HCT116 (cell line): ENCODE measurements around the gene CFDP1. TPM values are rescaled to one million over a fixed set of nuclear protein-coding genes. Genes with fewer than 3 reads are reported as not detected.

Experiments
- ATAC-seq: fragments of 200-7000 bp; cut with Tn5 transposase; 2 replicates; pipeline ENCODE4 v1.9.1; 2020; ENCODE audit warnings: mild to moderate bottlenecking, moderate library complexity
- BruUV-seq: library from RNA; stranded (reverse); fragments of 400-500 nt; replicated peaks from 2 replicates; lab custom pipeline; 2021; lab: Mats Ljungman, UMichigan
- CTCF ChIA-PET: fragments of 300-600 bp; sonication (Branson Sonifier 250); formaldehyde crosslinking; loops from one replicate; lab custom pipeline; 2021; ENCODE audit warnings: antibody characterized with exemption; lab: Charles Lee
- POLR2A ChIA-PET: fragments of 300-600, 350-600 bp; sonication (Branson Sonifier 250); formaldehyde crosslinking; loops from one replicate; lab custom pipeline; 2021; ENCODE audit warnings: antibody characterized with exemption; lab: Charles Lee
- RAD21 ChIA-PET, 2 experiments: fragments of 300-600 bp; sonication (Branson Sonifier 250); formaldehyde crosslinking; loops; one replicate each; lab custom pipeline; 2023; ENCODE audit warnings: low total read pairs in 2 of 2; ENCODE audit not compliant: uncharacterized antibody in 2 of 2, unreplicated experiment in 2 of 2, low non-redundant PET in 1 of 2; lab: Charles Lee
- DNase-seq: peaks from one replicate; pipeline ENCODE4 v3.0.0-alpha.2; 2010; ENCODE audit warnings: low read depth, low spot score
- H2AFZ ChIP-seq: fragments of 200-600 bp; shearing (Covaris generic), sonication (generic); 2 replicates; pipeline ENCODE4 v1.6.1; 2017; ENCODE audit warnings: low read depth, mixed run types, mixed read lengths, antibody characterized with exemption, low read length; ENCODE audit not compliant: poor library complexity, severe bottlenecking
- H3K27ac ChIP-seq: 2 replicates; pipeline ENCODE4 v1.5.1; 2012; ENCODE audit warnings: low read depth, low read length
- H3K27me3 ChIP-seq: fragments of 200-600 bp; sonication (generic); 2 replicates; pipeline ENCODE4 v1.6.1; 2016; ENCODE audit warnings: mixed run types, low read length, mixed read lengths; ENCODE audit not compliant: insufficient read depth
- H3K36me3 ChIP-seq, 2 experiments: fragments of 200-500 bp in 1 of 2; fragments of 200-600 bp in 1 of 2; sonication (Bioruptor generic) in 1 of 2; sonication (generic) in 1 of 2; 2 replicates each; pipeline versions ENCODE4 v1.5.1 to v1.6.1; 2014 to 2016; ENCODE audit warnings: low read length in 2 of 2, inconsistent platforms in 1 of 2, mixed read lengths in 1 of 2, mixed run types in 1 of 2; ENCODE audit not compliant: insufficient read depth in 2 of 2, control insufficient read depth in 1 of 2
- H3K4me1 ChIP-seq, 2 experiments: fragments of 200-600 bp in 1 of 2; sonication (generic) in 1 of 2; 2 replicates each; pipeline versions ENCODE4 v1.5.1 to v1.6.1; 2012 to 2017; ENCODE audit warnings: low read length in 2 of 2, inconsistent platforms in 1 of 2, mild to moderate bottlenecking in 1 of 2, mixed read lengths in 1 of 2, mixed run types in 1 of 2, moderate library complexity in 1 of 2; ENCODE audit not compliant: insufficient read depth in 2 of 2, control insufficient read depth in 1 of 2
- H3K4me2 ChIP-seq: fragments of 200-600 bp; sonication (generic); 2 replicates; pipeline ENCODE4 v1.6.1; 2017; ENCODE audit warnings: mixed run types, low read length, mixed read lengths
- H3K4me3 ChIP-seq, 2 experiments: fragments of 200-600 bp in 1 of 2; sonication (generic) in 1 of 2; replicated peaks in 1 of 2; 2 replicates each; pipeline ENCODE4 v1.5.1; 2011 to 2016; ENCODE audit warnings: low read length in 2 of 2, control low read depth in 1 of 2, low read depth in 1 of 2, mild to moderate bottlenecking in 1 of 2, mixed read lengths in 1 of 2, mixed run types in 1 of 2
- H3K79me2 ChIP-seq: fragments of 200-600 bp; sonication (generic); 2 replicates; pipeline ENCODE4 v1.6.1; 2017; ENCODE audit warnings: mild to moderate bottlenecking, mixed run types, low read length, moderate library complexity, mixed read lengths; ENCODE audit not compliant: insufficient read depth
- H3K9ac ChIP-seq: fragments of 200-600 bp; sonication (generic); 2 replicates; pipeline ENCODE4 v1.6.1; 2016; ENCODE audit warnings: low read length, mixed read lengths
- H3K9me2 ChIP-seq: fragments of 200-600 bp; sonication (generic), shearing (Covaris generic); 2 replicates; pipeline ENCODE4 v1.6.1; 2017; ENCODE audit warnings: mixed run types, mild to moderate bottlenecking, moderate library complexity; ENCODE audit not compliant: insufficient read depth
- H3K9me3 ChIP-seq, 2 experiments: fragments of 200-500 bp in 1 of 2; fragments of 200-600 bp in 1 of 2; sonication (Bioruptor generic) in 1 of 2; sonication (generic) in 1 of 2; 2 replicates each; pipeline ENCODE4 v1.6.1; 2014 to 2017; ENCODE audit warnings: low read length in 2 of 2, mixed read lengths in 2 of 2, inconsistent platforms in 1 of 2, low read depth in 1 of 2, mild to moderate bottlenecking in 1 of 2, mixed run types in 1 of 2, moderate library complexity in 1 of 2; ENCODE audit not compliant: control insufficient read depth in 1 of 2, insufficient read depth in 1 of 2
- H4K20me1 ChIP-seq: fragments of 200-600 bp; sonication (generic), shearing (Covaris generic); 2 replicates; pipeline ENCODE4 v1.6.1; 2017; ENCODE audit warnings: mixed run types, mild to moderate bottlenecking, moderate library complexity; ENCODE audit not compliant: insufficient read depth
- CBX3 ChIP-seq: IDR thresholded peaks from 2 replicates; pipeline ENCODE4 v1.6.1; 2012; ENCODE audit warnings: low read depth
- EGR1 ChIP-seq: IDR thresholded peaks from 2 replicates; pipeline ENCODE4 v1.6.1; 2012; ENCODE audit warnings: low read depth
- JUND ChIP-seq: IDR thresholded peaks from 2 replicates; pipeline ENCODE4 v1.6.1; 2012
- RAD21 ChIP-seq: IDR thresholded peaks from 2 replicates; pipeline ENCODE4 v1.6.1; 2012; ENCODE audit warnings: low read depth, mild to moderate bottlenecking
- SRF ChIP-seq: IDR thresholded peaks from 2 replicates; pipeline ENCODE4 v1.6.1; 2012; ENCODE audit warnings: low read depth
- TCF7L2 ChIP-seq: IDR thresholded peaks from 2 replicates; pipeline ENCODE4 v1.7.0; 2011; ENCODE audit warnings: borderline replicate concordance, inconsistent platforms; ENCODE audit not compliant: insufficient read depth, insufficient read length; ENCODE audit errors: extremely low read depth
- ZFX ChIP-seq: fragments of 450-650 bp; IDR thresholded peaks from 2 replicates; pipeline ENCODE4 v1.6.1; 2017
- intact Hi-C: fragments of 100-400 bp; cut with micrococcal nuclease; formaldehyde crosslinking; loops from 2 replicates; pipeline ENCODE4 v1.10.0; 2022
- total RNA-seq: library from RNA; stranded (reverse); gene quantifications from one replicate; pipeline ENCODE4 v1.2.1, GENCODE V29; 2021; ENCODE audit not compliant: unreplicated experiment
- TF ChIP-seq, protein P1 (sequence below): IDR thresholded peaks from 2 replicates; pipeline ENCODE4 v1.6.1; 2012
- TF ChIP-seq, protein P2 (sequence below): IDR thresholded peaks from 2 replicates; pipeline ENCODE4 v1.6.1; 2012; ENCODE audit warnings: low read depth

CFDP1 gene
- total RNA-seq, 1 experiment from 2014 or later = 45.3 TPM

DNA sequence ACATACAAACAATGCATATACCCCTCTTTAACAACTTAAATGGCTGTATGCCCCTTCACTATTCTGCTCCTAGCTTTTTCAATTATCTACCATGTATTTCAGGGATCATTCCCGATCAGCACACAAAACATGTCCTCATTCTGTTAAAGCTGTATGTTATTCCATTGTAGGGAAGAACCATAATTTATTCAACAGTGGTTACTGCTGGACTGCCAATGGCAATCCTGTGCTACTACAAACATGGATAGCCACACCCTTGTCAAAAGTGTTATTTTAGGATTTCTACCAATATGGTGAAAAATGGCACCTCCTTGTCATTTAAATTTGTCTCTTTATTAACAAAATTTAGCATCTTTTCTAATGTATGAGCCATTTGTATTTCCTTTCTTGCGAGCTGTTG is 96.8 kb downstream of the CFDP1 start:
- Histone ChIP-seq H3K4me2 (no peak overlapping the region), H3K27me3 (no peaks in the 10 kb centered on the region), H2AFZ (no peak overlapping the region), H3K9me2 (no peaks in the 10 kb centered on the region), H3K36me3 (no peaks in the 10 kb centered on the region), H3K27ac (no peak overlapping the region), H3K4me3 (no peak overlapping the region), H3K79me2 (no peaks in the 10 kb centered on the region), H3K9me3 (no peaks in the 10 kb centered on the region), H3K4me1 (peaks cover 0 to under 1% of the 10 kb centered on the region in 2 experiments; a peak in 1 of 4 replicates), H4K20me1 (no peaks in the 10 kb centered on the region), H3K9ac (no peak overlapping the region)
- ATAC-seq (no peak), DNase-seq (no peak)
- POLR2A ChIA-PET = no interaction called here
- TF ChIP-seq EGR1 (no peak), TCF7L2 (no peak), JUND (no peak), SRF (no peak)
- TF ChIP-seq, protein P1, sequence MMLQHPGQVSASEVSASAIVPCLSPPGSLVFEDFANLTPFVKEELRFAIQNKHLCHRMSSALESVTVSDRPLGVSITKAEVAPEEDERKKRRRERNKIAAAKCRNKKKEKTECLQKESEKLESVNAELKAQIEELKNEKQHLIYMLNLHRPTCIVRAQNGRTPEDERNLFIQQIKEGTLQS = no peak
- RAD21 ChIA-PET = no interaction called here
- CTCF ChIA-PET = no interaction called here
- intact Hi-C loops = no loop called here
- BruUV-seq = no TSS peak

DNA sequence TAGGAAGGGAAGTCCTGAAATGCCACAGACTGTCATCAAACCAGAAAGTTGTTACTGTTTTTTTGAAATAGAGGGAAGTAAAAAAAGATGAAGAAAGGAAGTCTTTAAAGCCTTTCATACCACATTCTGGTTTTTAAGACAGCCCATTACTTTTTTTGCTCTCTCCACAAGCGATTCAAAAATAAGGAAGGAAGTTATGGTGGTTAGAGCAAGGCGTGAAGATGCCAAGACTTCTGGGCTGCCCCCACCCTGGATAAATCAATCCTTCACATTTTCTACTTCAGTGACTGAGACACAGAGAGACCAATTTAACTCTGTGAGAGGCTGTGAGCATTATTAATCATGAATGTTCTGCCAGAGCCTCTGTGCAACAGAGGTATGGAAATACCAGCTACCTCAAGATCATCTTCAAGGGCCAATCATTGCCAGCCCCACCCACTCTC is 99.6 kb downstream of the CFDP1 start:
- H3K27me3 ChIP-seq = no peaks in the 10 kb centered on the region
- intact Hi-C loops = no loop called here
- TF ChIP-seq CBX3 = no peak
- no peak for TF ChIP-seq RAD21
- no peak for TF ChIP-seq JUND
- TF ChIP-seq, protein P1 = no peak
- no peak for TF ChIP-seq ZFX
- TF ChIP-seq TCF7L2 = no peak
- TF ChIP-seq, protein P2, sequence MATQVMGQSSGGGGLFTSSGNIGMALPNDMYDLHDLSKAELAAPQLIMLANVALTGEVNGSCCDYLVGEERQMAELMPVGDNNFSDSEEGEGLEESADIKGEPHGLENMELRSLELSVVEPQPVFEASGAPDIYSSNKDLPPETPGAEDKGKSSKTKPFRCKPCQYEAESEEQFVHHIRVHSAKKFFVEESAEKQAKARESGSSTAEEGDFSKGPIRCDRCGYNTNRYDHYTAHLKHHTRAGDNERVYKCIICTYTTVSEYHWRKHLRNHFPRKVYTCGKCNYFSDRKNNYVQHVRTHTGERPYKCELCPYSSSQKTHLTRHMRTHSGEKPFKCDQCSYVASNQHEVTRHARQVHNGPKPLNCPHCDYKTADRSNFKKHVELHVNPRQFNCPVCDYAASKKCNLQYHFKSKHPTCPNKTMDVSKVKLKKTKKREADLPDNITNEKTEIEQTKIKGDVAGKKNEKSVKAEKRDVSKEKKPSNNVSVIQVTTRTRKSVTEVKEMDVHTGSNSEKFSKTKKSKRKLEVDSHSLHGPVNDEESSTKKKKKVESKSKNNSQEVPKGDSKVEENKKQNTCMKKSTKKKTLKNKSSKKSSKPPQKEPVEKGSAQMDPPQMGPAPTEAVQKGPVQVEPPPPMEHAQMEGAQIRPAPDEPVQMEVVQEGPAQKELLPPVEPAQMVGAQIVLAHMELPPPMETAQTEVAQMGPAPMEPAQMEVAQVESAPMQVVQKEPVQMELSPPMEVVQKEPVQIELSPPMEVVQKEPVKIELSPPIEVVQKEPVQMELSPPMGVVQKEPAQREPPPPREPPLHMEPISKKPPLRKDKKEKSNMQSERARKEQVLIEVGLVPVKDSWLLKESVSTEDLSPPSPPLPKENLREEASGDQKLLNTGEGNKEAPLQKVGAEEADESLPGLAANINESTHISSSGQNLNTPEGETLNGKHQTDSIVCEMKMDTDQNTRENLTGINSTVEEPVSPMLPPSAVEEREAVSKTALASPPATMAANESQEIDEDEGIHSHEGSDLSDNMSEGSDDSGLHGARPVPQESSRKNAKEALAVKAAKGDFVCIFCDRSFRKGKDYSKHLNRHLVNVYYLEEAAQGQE = no peak

More for the DNA sequence above, 99.6 kb downstream of the CFDP1 start:
- no peak for DNase-seq
- RAD21 ChIA-PET = no interaction called here
- Histone ChIP-seq H3K4me2 (no peak overlapping the region), H3K9ac (no peak overlapping the region), H3K4me3 (no peak overlapping the region), H3K36me3 (no peaks in the 10 kb centered on the region), H2AFZ (no peak overlapping the region), H3K4me1 (no peaks in the 10 kb centered on the region), H3K9me3 (no peaks in the 10 kb centered on the region), H3K27ac (no peak overlapping the region), H3K9me2 (no peaks in the 10 kb centered on the region), H3K79me2 (no peaks in the 10 kb centered on the region), H4K20me1 (no peaks in the 10 kb centered on the region)
- ATAC-seq = no peak
- POLR2A ChIA-PET = no interaction called here
- CTCF ChIA-PET = no interaction called here
- BruUV-seq = no TSS peak
